OCI-LY1 (cell line): ENCODE results near the gene CD74.

ENCODE experiments used
- H2AFZ ChIP-seq: fragments of 200-600 bp; sonication (generic), shearing (Covaris generic); 2 replicates; pipeline ENCODE4 v1.6.0; 2014; ENCODE audit warnings: antibody characterized with exemption, mild to moderate bottlenecking, low read length
- H3F3A ChIP-seq: fragments of 200-600 bp; sonication (generic), shearing (Covaris generic); 2 replicates; pipeline ENCODE4 v1.6.0; 2014; ENCODE audit warnings: mild to moderate bottlenecking, antibody characterized with exemption, low read length, moderate library complexity; ENCODE audit not compliant: insufficient read depth
- H3K27ac ChIP-seq: fragments of 200-600 bp; sonication (generic); 2 replicates; pipeline ENCODE4 v1.5.1; 2014; ENCODE audit warnings: low read length, mixed run types, mild to moderate bottlenecking, low read depth; ENCODE audit not compliant: poor library complexity, severe bottlenecking
- H3K27me3 ChIP-seq: fragments of 200-600 bp; sonication (generic); 2 replicates; pipeline ENCODE4 v1.6.0; 2014; ENCODE audit warnings: antibody characterized with exemption, mild to moderate bottlenecking, low read length, moderate library complexity; ENCODE audit not compliant: insufficient read depth
- H3K36me3 ChIP-seq: fragments of 200-600 bp; sonication (generic); 2 replicates; pipeline ENCODE4 v1.6.1; 2014; ENCODE audit warnings: mild to moderate bottlenecking, antibody characterized with exemption, low read length, moderate library complexity, mixed read lengths; ENCODE audit not compliant: insufficient read depth
- H3K4me1 ChIP-seq: fragments of 200-600 bp; sonication (generic); 2 replicates; pipeline ENCODE4 v1.5.1; 2014; ENCODE audit warnings: mild to moderate bottlenecking, low read length, moderate library complexity; ENCODE audit not compliant: insufficient read depth, severe bottlenecking
- H3K4me2 ChIP-seq: fragments of 200-600 bp; sonication (generic), shearing (Covaris generic); 2 replicates; pipeline ENCODE4 v1.6.1; 2014; ENCODE audit warnings: low read length
- H3K4me3 ChIP-seq: fragments of 200-600 bp; sonication (generic); 2 replicates; pipeline ENCODE4 v1.5.1; 2014; ENCODE audit warnings: low read length, low read depth, mild to moderate bottlenecking, mixed read lengths; ENCODE audit not compliant: poor library complexity, severe bottlenecking
- H3K79me2 ChIP-seq: fragments of 200-600 bp; shearing (Covaris generic); 2 replicates; pipeline ENCODE4 v1.6.1; 2016; ENCODE audit warnings: mixed run types, low read length, mixed read lengths; ENCODE audit not compliant: insufficient read depth
- H3K9ac ChIP-seq: fragments of 200-600 bp; sonication (generic), shearing (Covaris generic); 2 replicates; pipeline ENCODE4 v1.6.1; 2014; ENCODE audit warnings: mild to moderate bottlenecking, low read length, mixed read lengths
- H3K9me2 ChIP-seq: fragments of 200-600 bp; sonication (generic), shearing (Covaris generic); 2 replicates; pipeline ENCODE4 v1.6.1; 2014; ENCODE audit warnings: low read depth, mild to moderate bottlenecking, low read length, mixed read lengths
- H3K9me3 ChIP-seq: fragments of 200-600 bp; shearing (Covaris generic); 2 replicates; pipeline ENCODE4 v1.6.1; 2014; ENCODE audit warnings: low read length, mixed read lengths
- H4K20me1 ChIP-seq: fragments of 200-600 bp; sonication (generic), shearing (Covaris generic); 2 replicates; pipeline ENCODE4 v1.6.0; 2016; ENCODE audit warnings: mild to moderate bottlenecking, low read length; ENCODE audit not compliant: insufficient read depth
- CTCF ChIP-seq: fragments of 200-600 bp; sonication (generic), shearing (Covaris generic); IDR thresholded peaks from 2 replicates; pipeline ENCODE4 v1.5.1; 2017; ENCODE audit warnings: mild to moderate bottlenecking, antibody characterized with exemption, low read length, moderate library complexity, mixed read lengths
- EZH2 ChIP-seq: fragments of 200-600 bp; sonication (generic), shearing (Covaris generic); IDR thresholded peaks from 2 replicates; pipeline ENCODE4 v1.8.0; 2017; ENCODE audit warnings: borderline replicate concordance, mixed run types, mild to moderate bottlenecking, antibody characterized with exemption, low read length, moderate library complexity, mixed read lengths

Gene CD74

GRCh38 chr5:150447188-150447587 lies 34.5 kb upstream of the CD74 start:
- Histone ChIP-seq H3K79me2 (peaks cover 21% of the 10 kb centered on the region), H3K9me3 (no peaks in the 10 kb centered on the region), H3F3A (peaks cover 3% of the 10 kb centered on the region; the same call in 1 of the 2 replicates), H3K4me1 (peaks cover 14% of the 10 kb centered on the region), H3K27me3 (no peaks in the 10 kb centered on the region), H4K20me1 (no peaks in the 10 kb centered on the region), H2AFZ (no peak overlapping the region), H3K9ac (no peak overlapping the region), H3K9me2 (no peaks in the 10 kb centered on the region), H3K36me3 (peaks cover 67% of the 10 kb centered on the region), H3K27ac (no peak overlapping the region), H3K4me3 (peak overlapping the region; percentile 91), H3K4me2 (no peak overlapping the region)
- TF ChIP-seq CTCF (no peak), EZH2 (no peak)

DNA sequence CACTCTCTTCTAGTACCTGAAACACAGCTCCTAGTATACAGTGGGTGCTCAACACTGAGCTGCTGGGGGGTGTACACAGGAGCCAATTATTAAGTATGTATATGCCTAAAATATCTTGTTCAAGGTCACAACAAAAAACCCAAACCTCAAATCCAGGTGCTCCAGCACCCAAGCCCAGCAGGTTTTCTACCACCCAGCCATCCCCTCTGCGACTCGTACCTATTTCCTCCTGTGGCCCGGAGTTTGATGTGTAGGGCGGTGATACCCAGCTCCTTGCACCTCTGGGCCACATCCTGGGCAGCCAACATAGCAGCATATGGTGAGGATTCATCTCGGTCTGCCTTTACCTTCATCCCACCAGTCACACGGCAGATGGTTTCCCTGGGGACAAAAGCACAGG lies 33.9 kb upstream of the CD74 start:
- no peak overlapping the region for H3K9ac ChIP-seq
- H4K20me1 ChIP-seq: no peaks in the 10 kb centered on the region
- no peaks in the 10 kb centered on the region for H3K9me2 ChIP-seq
- H3K4me2 ChIP-seq: no peak overlapping the region
- H3K4me3 ChIP-seq: no peak overlapping the region
- H3K36me3 ChIP-seq: peaks cover 67% of the 10 kb centered on the region
- H3K4me1 ChIP-seq: peaks cover 14% of the 10 kb centered on the region
- no peaks in the 10 kb centered on the region for H3K9me3 ChIP-seq
- H3K27ac ChIP-seq: no peak overlapping the region
- no peaks in the 10 kb centered on the region for H3K27me3 ChIP-seq
- H3F3A ChIP-seq: peaks cover 3% of the 10 kb centered on the region; the same call in 1 of the 2 replicates
- H3K79me2 ChIP-seq: peaks cover 21% of the 10 kb centered on the region
- H2AFZ ChIP-seq: no peak overlapping the region
- TF ChIP-seq EZH2 (no peak), CTCF (no peak)

DNA sequence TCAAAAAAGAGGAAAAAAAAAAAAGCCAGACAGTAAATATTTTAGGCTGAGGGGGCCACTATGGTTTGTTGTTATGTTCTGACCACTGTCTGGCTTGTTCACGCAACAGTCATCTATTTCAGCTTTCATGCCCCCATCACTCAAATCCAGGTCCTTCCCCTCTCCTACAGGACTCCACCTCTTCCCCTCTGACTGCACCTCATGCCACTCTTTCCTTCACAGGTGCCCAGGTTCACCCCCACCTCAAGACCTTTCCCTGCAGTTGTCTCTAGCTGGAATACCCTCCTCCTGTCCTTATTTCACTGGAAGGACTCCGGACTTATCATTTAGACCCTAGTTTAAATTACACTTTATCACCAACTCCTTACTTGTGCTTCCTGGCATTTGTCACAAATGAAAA lies 33.4 kb upstream of the CD74 start:
- no peak overlapping the region for H3K27ac ChIP-seq
- no peak overlapping the region for H2AFZ ChIP-seq
- H3K4me3 ChIP-seq: no peak overlapping the region
- H3K9me3 ChIP-seq: no peaks in the 10 kb centered on the region
- H4K20me1 ChIP-seq: no peaks in the 10 kb centered on the region
- TF ChIP-seq CTCF: no peak
- peaks cover 3% of the 10 kb centered on the region; the same call in 1 of the 2 replicates for H3F3A ChIP-seq
- no peak overlapping the region for H3K4me2 ChIP-seq
- H3K36me3 ChIP-seq: peaks cover 67% of the 10 kb centered on the region
- peaks cover 14% of the 10 kb centered on the region for H3K4me1 ChIP-seq
- H3K9me2 ChIP-seq: no peaks in the 10 kb centered on the region
- H3K9ac ChIP-seq: no peak overlapping the region
- H3K79me2 ChIP-seq: peaks cover 21% of the 10 kb centered on the region
- H3K27me3 ChIP-seq: no peaks in the 10 kb centered on the region
